GM13977 (cell line): ENCODE measurements around the gene ZDHHC14.

ENCODE experiments used
- DNase-seq: peaks from one replicate; pipeline ENCODE4 v3.0.0; 2012; ENCODE audit warnings: low spot score
- CTCF ChIP-seq: IDR thresholded peaks from 2 replicates; pipeline ENCODE4 v1.5.1; 2012; ENCODE audit warnings: mild to moderate bottlenecking, control low read depth; ENCODE audit not compliant: insufficient read depth; ENCODE audit errors: extremely low read depth, missing control alignments
- in situ Hi-C: fragments of 300-500 bp; cut with MboI; formaldehyde crosslinking; loops from one replicate; pipeline ENCODE4 v1.12.0; 2022; ENCODE audit warnings: low sequenced_read_pairs, low pct_unique_long_range_greater_than_20kb, mixed read lengths, inconsistent platforms; ENCODE audit not compliant: unreplicated experiment

Gene ZDHHC14

GRCh38 chr6:157592541-157592940 lies 211.6 kb downstream of the ZDHHC14 start:
- DNase-seq, result no peak
- TF ChIP-seq CTCF, result no peak
- in situ Hi-C loops, result no loop called here

- in situ Hi-C loops, result no loop called here
- TF ChIP-seq CTCF, result no peak
- no peak for DNase-seq
Measured at GRCh38 chr6:157592980-157593379, 212.0 kb downstream of the ZDHHC14 start.

- in situ Hi-C loops, result no loop called here
- DNase-seq, result no peak
- TF ChIP-seq CTCF, result no peak
Measured at GRCh38 chr6:157593596-157593995, 212.6 kb downstream of the ZDHHC14 start.

GRCh38 chr6:157594292-157594691 lies 213.3 kb downstream of the ZDHHC14 start:
- DNase-seq, result no peak
- in situ Hi-C loops, result no loop called here
- TF ChIP-seq CTCF, result no peak

GRCh38 chr6:157595768-157596167 lies 214.8 kb downstream of the ZDHHC14 start:
- no peak for DNase-seq
- TF ChIP-seq CTCF, result no peak
- in situ Hi-C loops, result no loop called here

GRCh38 chr6:157596461-157596860 lies 215.5 kb downstream of the ZDHHC14 start:
- in situ Hi-C loops, result no loop called here
- DNase-seq, result no peak
- no peak for TF ChIP-seq CTCF

- DNase-seq, result no peak
- no peak for TF ChIP-seq CTCF
- in situ Hi-C loops, result no loop called here
Measured at GRCh38 chr6:157596886-157597285, 215.9 kb downstream of the ZDHHC14 start.
